Osteoblast (primary cell): ENCODE measurements around the gene RASD1. TPM values are rescaled to one million over a fixed set of nuclear protein-coding genes. Genes with fewer than 3 reads are reported as not detected.
"Not testable (repeated sequence)": the region's sequence is repeated elsewhere in the genome, so short reads cannot be mapped to it uniquely, and the experiment has no call there.

Source experiments
- DNase-seq: peaks from one replicate; pipeline ENCODE4 v3.0.0; 2011; ENCODE audit warnings: low spot score, mixed read lengths; ENCODE audit not compliant: insufficient read length; ENCODE audit errors: missing footprints
- H2AFZ ChIP-seq: 2 replicates; pipeline ENCODE4 v1.6.0; 2011; ENCODE audit warnings: mild to moderate bottlenecking, low read length
- H3K27ac ChIP-seq: 2 replicates; pipeline ENCODE4 v1.5.1; 2011; ENCODE audit warnings: mild to moderate bottlenecking, low read depth, low read length, moderate library complexity
- H3K27me3 ChIP-seq: 2 replicates; pipeline ENCODE4 v1.6.0; 2012; ENCODE audit warnings: mild to moderate bottlenecking, control low read depth, inconsistent platforms, low read length, moderate library complexity; ENCODE audit not compliant: insufficient read depth
- H3K36me3 ChIP-seq: 2 replicates; pipeline ENCODE4 v1.5.1; 2011; ENCODE audit warnings: mild to moderate bottlenecking, low read length, control low read depth, moderate library complexity; ENCODE audit not compliant: insufficient read depth
- H3K4me1 ChIP-seq: 2 replicates; pipeline ENCODE4 v1.5.1; 2011; ENCODE audit warnings: mild to moderate bottlenecking, low read length, control low read depth, moderate library complexity; ENCODE audit not compliant: insufficient read depth
- H3K4me2 ChIP-seq: 2 replicates; pipeline ENCODE4 v1.6.0; 2011; ENCODE audit warnings: mild to moderate bottlenecking, low read length; ENCODE audit not compliant: insufficient read depth
- H3K4me3 ChIP-seq: fragments of 200-600 bp; sonication (generic); 3 replicates; pipeline ENCODE4 v1.5.1; 2012; ENCODE audit warnings: mild to moderate bottlenecking, low read length, inconsistent platforms; ENCODE audit not compliant: insufficient read depth
- H3K79me2 ChIP-seq: 2 replicates; pipeline ENCODE4 v1.6.0; 2012; ENCODE audit warnings: mild to moderate bottlenecking, low read length, control low read depth, inconsistent platforms; ENCODE audit not compliant: insufficient read depth
- H3K9me3 ChIP-seq: 2 replicates; pipeline ENCODE4 v1.5.1; 2011; ENCODE audit warnings: low read depth, low read length, control low read depth
- H4K20me1 ChIP-seq: 2 replicates; pipeline ENCODE4 v1.6.0; 2012; ENCODE audit warnings: mild to moderate bottlenecking, low read length, control low read depth; ENCODE audit not compliant: insufficient read depth
- CTCF ChIP-seq: IDR thresholded peaks from 2 replicates; pipeline ENCODE4 v1.5.1; 2011; ENCODE audit warnings: mild to moderate bottlenecking, low read depth, low read length, moderate library complexity; ENCODE audit errors: extremely low read depth
- total RNA-seq: library from RNA; depleted of rRNA; stranded (reverse); fragments of >200 nt; gene quantifications from 2 replicates; pipeline ENCODE4 v1.2.3, GENCODE V29; 2012

RASD1 gene
- total RNA-seq, 1 donor, result 13.8 TPM

GRCh38 chr17:17467016-17467415 lies 29.2 kb downstream of the RASD1 start:
- H3K4me2 ChIP-seq, result no peak overlapping the region
- H3K9me3 ChIP-seq, result no peaks in the 10 kb centered on the region
- H3K27ac ChIP-seq, result no peak overlapping the region
- H3K27me3 ChIP-seq, result peaks cover 44% of the 10 kb centered on the region
- no peak for TF ChIP-seq CTCF
- H4K20me1 ChIP-seq, result no peaks in the 10 kb centered on the region
- H3K4me3 ChIP-seq, result no peak overlapping the region
- peaks cover 4% of the 10 kb centered on the region for H3K4me1 ChIP-seq
- DNase-seq, result no peak
- H2AFZ ChIP-seq, result no peak overlapping the region
- H3K79me2 ChIP-seq, result no peaks in the 10 kb centered on the region
- no peaks in the 10 kb centered on the region for H3K36me3 ChIP-seq

DNA sequence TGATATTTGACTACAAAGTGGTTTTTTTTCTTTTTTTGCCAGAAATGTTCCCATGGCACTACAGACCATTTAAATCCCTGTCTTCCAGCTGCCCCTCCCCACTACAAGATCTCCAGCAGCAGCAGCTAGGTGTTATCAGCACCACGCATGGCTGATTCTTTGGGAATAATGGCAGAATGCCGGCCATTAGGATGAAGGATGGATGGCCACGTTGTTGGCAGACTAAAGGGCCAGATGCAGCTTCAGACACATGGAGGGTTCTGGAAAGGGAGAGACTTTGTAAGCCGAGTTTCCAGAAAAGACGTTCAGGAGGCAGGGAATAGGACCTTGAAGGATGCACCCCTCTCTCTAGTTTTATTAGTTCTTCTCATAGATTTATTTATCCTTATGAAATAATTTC lies 29.7 kb downstream of the RASD1 start:
- H3K27ac ChIP-seq, result no peak overlapping the region
- H4K20me1 ChIP-seq, result no peaks in the 10 kb centered on the region
- H3K4me3 ChIP-seq, result no peak overlapping the region
- no peak for DNase-seq
- H3K79me2 ChIP-seq, result no peaks in the 10 kb centered on the region
- H3K4me2 ChIP-seq, result no peak overlapping the region
- H2AFZ ChIP-seq, result no peak overlapping the region
- peaks cover 43% of the 10 kb centered on the region for H3K27me3 ChIP-seq
- TF ChIP-seq CTCF, result no peak
- H3K9me3 ChIP-seq, result no peaks in the 10 kb centered on the region
- peaks cover 4% of the 10 kb centered on the region for H3K4me1 ChIP-seq
- no peaks in the 10 kb centered on the region for H3K36me3 ChIP-seq

DNA sequence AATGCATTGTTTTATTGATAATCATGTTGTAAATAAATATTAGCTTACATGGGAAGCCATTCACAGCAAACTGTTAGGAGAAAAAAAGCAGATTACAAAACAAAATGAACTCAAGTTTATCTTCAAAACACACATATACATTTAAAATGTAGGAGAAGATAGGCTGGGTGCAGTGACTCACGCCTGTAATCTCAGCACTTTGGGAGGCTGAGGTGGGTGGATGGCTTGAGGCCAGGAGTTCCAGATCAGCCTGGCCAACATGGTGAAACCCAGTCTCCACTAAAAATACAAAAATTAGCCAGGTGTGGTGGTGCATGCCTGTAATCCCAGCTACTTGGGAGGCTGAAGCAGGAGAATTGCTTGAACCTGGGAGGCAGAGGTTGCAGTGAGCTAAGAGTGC lies 30.3 kb downstream of the RASD1 start:
- H3K4me3 ChIP-seq, H3K79me2 ChIP-seq, H3K9me3 ChIP-seq, H4K20me1 ChIP-seq, DNase-seq, H2AFZ ChIP-seq, H3K4me2 ChIP-seq, H3K36me3 ChIP-seq, H3K4me1 ChIP-seq, H3K27ac ChIP-seq: not testable (repeated sequence)
- H3K27me3 ChIP-seq, result peaks cover 36% of the 10 kb centered on the region

- no peak for DNase-seq
- no peak for TF ChIP-seq CTCF
- Histone ChIP-seq H4K20me1 (no peaks in the 10 kb centered on the region), H3K4me2 (no peak overlapping the region), H3K36me3 (no peaks in the 10 kb centered on the region), H3K4me1 (peaks cover 4% of the 10 kb centered on the region), H3K4me3 (no peak overlapping the region), H3K27me3 (peaks cover 27% of the 10 kb centered on the region), H3K79me2 (no peaks in the 10 kb centered on the region), H2AFZ (no peak overlapping the region), H3K9me3 (peaks cover 2% of the 10 kb centered on the region), H3K27ac (no peak overlapping the region)
Observed at GRCh38 chr17:17463821-17464220, 32.4 kb downstream of the RASD1 start.
